Measurements from ENCODE around the gene SCYL2. TPM values are rescaled to one million over a fixed set of nuclear protein-coding genes. Genes with fewer than 3 reads are reported as not detected.

Gene SCYL2
- total and polyA plus RNA-seq, 10 of the 15 experiments (the other 5 are each of a cell fraction or from before 2014, with no cell fraction given): 5.4 to 34.3 (median 26.9) TPM

DNA sequence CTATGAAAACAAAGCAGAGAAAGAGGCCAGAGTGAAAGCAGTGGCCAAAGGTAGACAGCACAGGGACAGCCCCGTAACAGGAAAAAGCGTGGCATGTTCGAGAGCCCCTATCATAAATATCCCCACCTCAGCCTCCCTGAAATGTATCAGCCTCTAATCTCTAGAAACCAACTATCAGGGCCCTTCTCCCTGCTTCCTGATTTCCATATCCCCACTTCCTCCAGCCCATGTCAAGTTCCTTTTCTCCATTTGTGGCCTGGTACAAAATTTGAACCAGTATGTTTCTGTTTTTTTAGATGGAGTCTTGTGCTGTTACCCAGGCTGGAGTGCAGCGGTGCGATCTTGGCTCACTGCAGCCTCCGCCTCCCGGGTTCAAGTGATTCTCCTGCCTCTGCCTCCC, 17.0 kb upstream of the SCYL2 start (continued):
- TF ChIP-seq, protein P1, sequence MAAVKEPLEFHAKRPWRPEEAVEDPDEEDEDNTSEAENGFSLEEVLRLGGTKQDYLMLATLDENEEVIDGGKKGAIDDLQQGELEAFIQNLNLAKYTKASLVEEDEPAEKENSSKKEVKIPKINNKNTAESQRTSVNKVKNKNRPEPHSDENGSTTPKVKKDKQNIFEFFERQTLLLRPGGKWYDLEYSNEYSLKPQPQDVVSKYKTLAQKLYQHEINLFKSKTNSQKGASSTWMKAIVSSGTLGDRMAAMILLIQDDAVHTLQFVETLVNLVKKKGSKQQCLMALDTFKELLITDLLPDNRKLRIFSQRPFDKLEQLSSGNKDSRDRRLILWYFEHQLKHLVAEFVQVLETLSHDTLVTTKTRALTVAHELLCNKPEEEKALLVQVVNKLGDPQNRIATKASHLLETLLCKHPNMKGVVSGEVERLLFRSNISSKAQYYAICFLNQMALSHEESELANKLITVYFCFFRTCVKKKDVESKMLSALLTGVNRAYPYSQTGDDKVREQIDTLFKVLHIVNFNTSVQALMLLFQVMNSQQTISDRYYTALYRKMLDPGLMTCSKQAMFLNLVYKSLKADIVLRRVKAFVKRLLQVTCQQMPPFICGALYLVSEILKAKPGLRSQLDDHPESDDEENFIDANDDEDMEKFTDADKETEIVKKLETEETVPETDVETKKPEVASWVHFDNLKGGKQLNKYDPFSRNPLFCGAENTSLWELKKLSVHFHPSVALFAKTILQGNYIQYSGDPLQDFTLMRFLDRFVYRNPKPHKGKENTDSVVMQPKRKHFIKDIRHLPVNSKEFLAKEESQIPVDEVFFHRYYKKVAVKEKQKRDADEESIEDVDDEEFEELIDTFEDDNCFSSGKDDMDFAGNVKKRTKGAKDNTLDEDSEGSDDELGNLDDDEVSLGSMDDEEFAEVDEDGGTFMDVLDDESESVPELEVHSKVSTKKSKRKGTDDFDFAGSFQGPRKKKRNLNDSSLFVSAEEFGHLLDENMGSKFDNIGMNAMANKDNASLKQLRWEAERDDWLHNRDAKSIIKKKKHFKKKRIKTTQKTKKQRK (IDR thresholded peaks at IDR 0.05; ENCODE audit: low read depth, low read length): no peak
- TF ChIP-seq ATF7 (IDR thresholded peaks at IDR 0.05; ENCODE audit: low read depth): no peak
- TF ChIP-seq, protein P2, sequence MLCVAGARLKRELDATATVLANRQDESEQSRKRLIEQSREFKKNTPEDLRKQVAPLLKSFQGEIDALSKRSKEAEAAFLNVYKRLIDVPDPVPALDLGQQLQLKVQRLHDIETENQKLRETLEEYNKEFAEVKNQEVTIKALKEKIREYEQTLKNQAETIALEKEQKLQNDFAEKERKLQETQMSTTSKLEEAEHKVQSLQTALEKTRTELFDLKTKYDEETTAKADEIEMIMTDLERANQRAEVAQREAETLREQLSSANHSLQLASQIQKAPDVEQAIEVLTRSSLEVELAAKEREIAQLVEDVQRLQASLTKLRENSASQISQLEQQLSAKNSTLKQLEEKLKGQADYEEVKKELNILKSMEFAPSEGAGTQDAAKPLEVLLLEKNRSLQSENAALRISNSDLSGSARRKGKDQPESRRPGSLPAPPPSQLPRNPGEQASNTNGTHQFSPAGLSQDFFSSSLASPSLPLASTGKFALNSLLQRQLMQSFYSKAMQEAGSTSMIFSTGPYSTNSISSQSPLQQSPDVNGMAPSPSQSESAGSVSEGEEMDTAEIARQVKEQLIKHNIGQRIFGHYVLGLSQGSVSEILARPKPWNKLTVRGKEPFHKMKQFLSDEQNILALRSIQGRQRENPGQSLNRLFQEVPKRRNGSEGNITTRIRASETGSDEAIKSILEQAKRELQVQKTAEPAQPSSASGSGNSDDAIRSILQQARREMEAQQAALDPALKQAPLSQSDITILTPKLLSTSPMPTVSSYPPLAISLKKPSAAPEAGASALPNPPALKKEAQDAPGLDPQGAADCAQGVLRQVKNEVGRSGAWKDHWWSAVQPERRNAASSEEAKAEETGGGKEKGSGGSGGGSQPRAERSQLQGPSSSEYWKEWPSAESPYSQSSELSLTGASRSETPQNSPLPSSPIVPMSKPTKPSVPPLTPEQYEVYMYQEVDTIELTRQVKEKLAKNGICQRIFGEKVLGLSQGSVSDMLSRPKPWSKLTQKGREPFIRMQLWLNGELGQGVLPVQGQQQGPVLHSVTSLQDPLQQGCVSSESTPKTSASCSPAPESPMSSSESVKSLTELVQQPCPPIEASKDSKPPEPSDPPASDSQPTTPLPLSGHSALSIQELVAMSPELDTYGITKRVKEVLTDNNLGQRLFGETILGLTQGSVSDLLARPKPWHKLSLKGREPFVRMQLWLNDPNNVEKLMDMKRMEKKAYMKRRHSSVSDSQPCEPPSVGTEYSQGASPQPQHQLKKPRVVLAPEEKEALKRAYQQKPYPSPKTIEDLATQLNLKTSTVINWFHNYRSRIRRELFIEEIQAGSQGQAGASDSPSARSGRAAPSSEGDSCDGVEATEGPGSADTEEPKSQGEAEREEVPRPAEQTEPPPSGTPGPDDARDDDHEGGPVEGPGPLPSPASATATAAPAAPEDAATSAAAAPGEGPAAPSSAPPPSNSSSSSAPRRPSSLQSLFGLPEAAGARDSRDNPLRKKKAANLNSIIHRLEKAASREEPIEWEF (IDR thresholded peaks at IDR 0.05; ENCODE audit: insufficient replicate concordance, low read depth, low read length): no peak
- no peak for TF ChIP-seq RB1 (IDR thresholded peaks at IDR 0.05; ENCODE audit: borderline replicate concordance)

All from GM12878 (cell line).